HL-60/S4 treated with retinoic acid at 250 ng/mL for 4 days and 3 days (cell line): ENCODE results near the gene HDAC4.

Source experiments
- in situ Hi-C: fragments of 300-500 bp; cut with MboI; formaldehyde crosslinking; loops from 2 replicates; pipeline ENCODE4 v1.7.0; 2022; ENCODE audit warnings: low sequenced_read_pairs

Gene HDAC4

GRCh38 chr2:239211396-239212094 lies 189.3 kb downstream of the HDAC4 start:
- in situ Hi-C loops = no loop called here

GRCh38 chr2:239209783-239210182 lies 191.0 kb downstream of the HDAC4 start:
- in situ Hi-C loops = no loop called here

GRCh38 chr2:239208465-239209180 lies 192.2 kb downstream of the HDAC4 start:
- in situ Hi-C loops = no loop called here

- in situ Hi-C loops = no loop called here
Measured at GRCh38 chr2:239206851-239207250, 194.0 kb downstream of the HDAC4 start.

- in situ Hi-C loops = no loop called here
Measured at GRCh38 chr2:239206042-239206441, 194.8 kb downstream of the HDAC4 start.

GRCh38 chr2:239204876-239205468 lies 195.8 kb downstream of the HDAC4 start:
- in situ Hi-C loops = no loop called here

- in situ Hi-C loops = no loop called here
Measured at GRCh38 chr2:239204136-239204875, 196.5 kb downstream of the HDAC4 start.

- in situ Hi-C loops = no loop called here
Measured at GRCh38 chr2:239203443-239204135, 197.2 kb downstream of the HDAC4 start.

- in situ Hi-C loops = no loop called here
Measured at GRCh38 chr2:239202836-239203235, 198.0 kb downstream of the HDAC4 start.

- in situ Hi-C loops = no loop called here
Measured at GRCh38 chr2:239202343-239202742, 198.5 kb downstream of the HDAC4 start.

GRCh38 chr2:239201884-239202283 lies 198.9 kb downstream of the HDAC4 start:
- in situ Hi-C loops = no loop called here

- in situ Hi-C loops = no loop called here
Measured at GRCh38 chr2:239201531-239201876, 199.3 kb downstream of the HDAC4 start.

- in situ Hi-C loops = no loop called here
Measured at GRCh38 chr2:239200646-239201530, 199.9 kb downstream of the HDAC4 start.

GRCh38 chr2:239199041-239199768 lies 201.6 kb downstream of the HDAC4 start:
- in situ Hi-C loops = no loop called here

GRCh38 chr2:239198221-239198620 lies 202.6 kb downstream of the HDAC4 start:
- in situ Hi-C loops = no loop called here

GRCh38 chr2:239197146-239197545 lies 203.7 kb downstream of the HDAC4 start:
- in situ Hi-C loops = no loop called here

GRCh38 chr2:239196474-239197021 lies 204.3 kb downstream of the HDAC4 start:
- in situ Hi-C loops = no loop called here

GRCh38 chr2:239195992-239196391 lies 204.8 kb downstream of the HDAC4 start:
- in situ Hi-C loops = no loop called here

- in situ Hi-C loops = no loop called here
Measured at GRCh38 chr2:239195318-239195871, 205.4 kb downstream of the HDAC4 start.
